Right hindlimb (tissue), 1 donor: Measurements from ENCODE around the gene AGBL4.
"Not testable (repeated sequence)": the region's sequence is repeated elsewhere in the genome, so short reads cannot be mapped to it uniquely, and the experiment has no call there.

ENCODE experiments used
- DNase-seq: peaks from one replicate; pipeline ENCODE4 v3.0.0-alpha.2; 2018

AGBL4 gene

DNA sequence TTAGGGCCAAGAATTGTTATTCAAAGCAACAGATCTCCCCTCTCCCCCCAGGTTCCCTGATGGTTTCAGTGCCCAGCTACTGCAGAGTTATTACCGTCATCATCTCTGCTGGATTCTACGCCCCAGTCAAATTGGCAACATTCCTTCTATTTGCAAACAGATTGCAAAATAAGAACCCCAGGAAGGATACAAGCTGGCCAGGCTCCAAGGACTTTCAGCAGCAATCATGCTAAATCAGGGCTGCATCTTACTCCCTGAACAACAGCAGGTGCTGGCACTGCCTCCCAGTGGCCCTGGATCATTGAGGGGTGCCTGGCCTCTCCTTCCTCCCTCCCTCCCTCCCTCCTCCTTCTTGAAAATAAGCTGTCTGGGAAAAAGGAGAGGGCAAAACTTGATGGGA lies 725.5 kb downstream of the AGBL4 start:
- DNase-seq = no peak

- peak; percentile 19 for DNase-seq
Measured at GRCh38 chr1:49297783-49298182, 726.0 kb downstream of the AGBL4 start.

DNA sequence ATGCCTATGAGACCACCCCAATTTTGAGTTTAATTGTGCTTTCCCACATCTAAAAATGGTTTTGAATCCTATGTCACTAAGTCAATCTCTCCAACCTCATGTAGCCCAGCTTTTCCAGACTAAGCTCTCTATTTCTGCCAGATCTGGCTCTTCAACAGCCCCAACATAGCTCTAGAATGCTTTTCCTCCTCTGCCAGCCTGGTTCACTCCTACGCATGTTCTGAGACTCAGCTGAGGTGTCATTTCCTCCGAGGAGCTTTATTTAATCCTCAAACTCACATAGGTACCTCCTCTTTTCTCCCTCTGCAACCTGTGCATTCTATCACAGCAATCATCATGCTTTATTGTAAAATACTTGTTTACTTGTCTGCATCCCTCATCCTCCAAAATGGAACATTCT lies 729.2 kb downstream of the AGBL4 start:
- no peak for DNase-seq

- DNase-seq = no peak
Measured at GRCh38 chr1:49293016-49293415, 730.7 kb downstream of the AGBL4 start.

- not testable (repeated sequence) for DNase-seq
Measured at GRCh38 chr1:49257211-49258049, 766.3 kb downstream of the AGBL4 start.

- DNase-seq = no peak
Measured at GRCh38 chr1:49252917-49253316, 770.8 kb downstream of the AGBL4 start.

- no peak for DNase-seq
Measured at GRCh38 chr1:49251019-49251784, 772.6 kb downstream of the AGBL4 start.

GRCh38 chr1:49240709-49241221 lies 783.0 kb downstream of the AGBL4 start:
- DNase-seq = no peak

- DNase-seq = no peak
Measured at GRCh38 chr1:49234988-49235387, 788.8 kb downstream of the AGBL4 start.

- DNase-seq = no peak
Measured at GRCh38 chr1:49229555-49229954, 794.2 kb downstream of the AGBL4 start.

GRCh38 chr1:49226758-49227157 lies 797.0 kb downstream of the AGBL4 start:
- DNase-seq = no peak

GRCh38 chr1:49225464-49225863 lies 798.3 kb downstream of the AGBL4 start:
- DNase-seq = no peak

DNA sequence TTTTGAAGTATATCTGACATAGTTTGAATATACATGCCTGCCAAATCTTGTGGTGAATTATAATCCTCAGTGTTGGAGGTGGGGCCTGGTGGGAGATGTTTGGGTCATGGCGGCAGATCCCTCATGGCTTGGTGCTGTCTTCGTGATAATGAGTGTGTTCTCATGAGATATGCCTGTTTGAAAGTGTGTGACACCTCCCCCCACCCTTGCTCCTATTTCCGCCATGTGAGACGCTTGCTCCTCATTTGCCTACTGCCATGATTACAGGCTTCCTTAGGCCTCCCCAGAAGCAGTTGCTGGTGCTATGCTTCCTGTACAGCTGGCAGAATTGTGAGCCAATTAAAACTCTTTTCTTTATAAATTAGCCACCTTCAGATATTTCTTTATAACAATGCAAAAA lies 810.5 kb downstream of the AGBL4 start:
- no peak for DNase-seq

DNA sequence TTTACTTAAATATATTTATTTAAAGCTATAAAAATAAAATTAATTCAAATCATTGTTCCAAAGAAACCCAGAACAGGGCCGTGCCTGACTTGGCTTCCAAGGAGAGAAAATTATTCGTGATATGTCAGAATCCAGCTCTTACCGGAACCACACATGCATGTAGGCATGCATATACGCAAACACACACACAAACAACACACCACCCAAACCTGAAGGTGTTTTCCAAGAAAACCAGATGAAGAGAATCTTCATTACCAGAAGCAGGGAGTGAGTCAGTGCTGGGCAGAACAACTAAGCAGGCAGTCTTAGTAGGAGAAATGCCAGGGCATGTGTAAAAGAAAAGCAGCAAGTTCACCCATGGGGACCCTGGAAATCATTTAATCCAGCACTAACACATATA lies 815.0 kb downstream of the AGBL4 start:
- no peak for DNase-seq

- DNase-seq = no peak
Measured at GRCh38 chr1:49204720-49205119, 819.0 kb downstream of the AGBL4 start.

DNA sequence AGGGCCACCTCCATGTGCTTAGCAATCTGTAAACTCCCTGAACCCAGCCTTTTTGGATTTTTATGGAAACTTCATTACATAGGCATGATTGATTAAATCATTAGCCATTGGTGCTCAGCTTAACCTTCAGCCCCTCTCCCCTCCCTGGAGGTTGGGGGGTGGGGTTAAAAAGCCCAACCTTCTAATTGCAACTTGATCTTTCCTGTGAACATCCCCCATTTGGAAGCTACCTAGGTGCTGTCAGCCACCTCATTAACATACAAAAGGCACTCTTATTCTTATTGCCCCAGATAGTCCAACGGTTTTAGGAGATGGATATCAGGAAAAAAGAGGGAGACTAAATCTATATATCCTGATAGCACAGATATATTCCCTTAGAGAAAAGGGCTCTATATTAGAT lies 823.0 kb downstream of the AGBL4 start:
- no peak for DNase-seq

DNA sequence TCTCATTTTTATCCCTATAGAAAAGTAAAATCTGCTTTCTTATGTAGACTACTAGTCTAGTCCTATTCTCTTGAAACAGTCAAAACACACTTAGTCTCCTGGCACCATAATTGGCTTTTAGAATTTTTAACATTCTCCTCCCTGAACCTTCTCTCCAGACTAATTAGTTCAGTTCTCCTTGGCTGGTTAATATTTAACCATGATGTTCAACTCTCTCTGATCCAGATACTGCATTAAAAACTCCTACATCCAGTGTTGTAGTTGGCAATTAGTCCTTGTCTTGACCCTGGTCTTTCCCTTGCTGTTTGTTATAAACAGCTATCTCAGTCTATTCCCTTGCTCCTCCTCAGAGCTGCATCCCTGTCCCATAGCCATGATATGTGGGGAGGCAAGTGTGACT lies 824.2 kb downstream of the AGBL4 start:
- DNase-seq = no peak

- no peak for DNase-seq
Measured at GRCh38 chr1:49197081-49197480, 826.7 kb downstream of the AGBL4 start.

- no peak for DNase-seq
Measured at GRCh38 chr1:49190138-49190537, 833.6 kb downstream of the AGBL4 start.

- no peak for DNase-seq
Measured at GRCh38 chr1:49187056-49187455, 836.7 kb downstream of the AGBL4 start.

GRCh38 chr1:49185450-49185980 lies 838.2 kb downstream of the AGBL4 start:
- no peak for DNase-seq

DNA sequence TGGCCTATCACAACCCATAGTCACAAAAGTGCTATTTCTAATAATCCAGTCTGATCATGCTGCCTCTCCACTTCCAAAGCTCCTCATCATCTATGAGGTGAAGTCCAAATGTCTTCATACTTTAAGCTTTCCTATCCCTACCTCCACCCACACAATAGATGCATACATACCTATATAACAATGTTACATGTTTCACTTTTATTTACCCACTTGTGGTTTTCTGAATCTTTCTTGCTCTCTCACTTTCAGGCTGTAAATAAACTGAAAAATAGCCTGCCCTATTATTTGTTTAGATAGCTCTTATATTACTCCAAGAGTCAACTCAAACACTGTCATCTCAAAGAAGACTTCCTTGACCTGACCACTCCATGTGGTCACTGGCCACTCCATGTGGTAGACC lies 840.3 kb downstream of the AGBL4 start:
- no peak for DNase-seq

- no peak for DNase-seq
Measured at GRCh38 chr1:49181033-49181432, 842.7 kb downstream of the AGBL4 start.
